ENCODE data around the gene LRFN2. TPM values are rescaled to one million over a fixed set of nuclear protein-coding genes. Genes with fewer than 3 reads are reported as not detected.

The LRFN2 gene
- total RNA-seq, 1 donor from 2014 or later: not detected

DNA sequence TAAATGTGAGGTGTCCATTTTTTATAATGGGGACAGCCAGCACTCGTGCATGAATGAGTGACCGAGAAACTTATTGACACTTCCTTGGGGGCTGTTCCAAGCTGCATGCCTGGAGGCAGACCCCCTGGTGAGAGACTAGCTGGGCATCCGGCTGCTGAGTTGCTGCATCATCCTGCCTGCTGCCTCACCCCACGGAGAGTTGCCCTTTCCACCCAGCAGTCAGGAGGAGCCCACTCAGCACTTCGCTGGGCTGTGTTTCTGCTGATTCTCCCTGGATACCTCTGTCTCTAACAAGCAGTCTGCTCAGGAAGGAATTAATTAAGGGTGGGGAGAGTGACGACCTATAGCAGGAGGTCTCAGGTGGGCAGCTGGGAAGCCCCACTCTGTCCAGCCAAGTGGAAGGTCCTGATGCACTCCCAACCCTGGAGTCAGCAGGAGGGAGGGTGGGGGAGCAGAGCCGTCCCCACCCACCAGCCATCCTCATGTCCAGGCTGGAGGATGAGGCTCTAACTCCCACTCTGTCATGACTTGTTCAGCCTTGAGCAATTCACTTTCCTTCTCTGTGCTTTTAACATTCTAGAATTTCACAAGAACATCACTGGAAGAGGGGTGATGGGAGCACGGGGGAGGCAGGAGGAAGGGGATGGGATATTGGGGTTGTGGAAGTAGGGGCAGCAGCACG is 177.3 kb downstream of the LRFN2 start:
- Histone ChIP-seq H3K4me1 (peaks cover 10% of the 10 kb centered on the region), H3K36me3 (no peaks in the 10 kb centered on the region), H3K9me3 (replicated peaks) (no peaks in the 10 kb centered on the region), H3K4me3 (no peak overlapping the region), H3K27me3 (ENCODE audit: low read depth) (peaks cover 89% of the 10 kb centered on the region), H3K27ac (replicated peaks) (no peak overlapping the region)
- TF ChIP-seq, protein P1, sequence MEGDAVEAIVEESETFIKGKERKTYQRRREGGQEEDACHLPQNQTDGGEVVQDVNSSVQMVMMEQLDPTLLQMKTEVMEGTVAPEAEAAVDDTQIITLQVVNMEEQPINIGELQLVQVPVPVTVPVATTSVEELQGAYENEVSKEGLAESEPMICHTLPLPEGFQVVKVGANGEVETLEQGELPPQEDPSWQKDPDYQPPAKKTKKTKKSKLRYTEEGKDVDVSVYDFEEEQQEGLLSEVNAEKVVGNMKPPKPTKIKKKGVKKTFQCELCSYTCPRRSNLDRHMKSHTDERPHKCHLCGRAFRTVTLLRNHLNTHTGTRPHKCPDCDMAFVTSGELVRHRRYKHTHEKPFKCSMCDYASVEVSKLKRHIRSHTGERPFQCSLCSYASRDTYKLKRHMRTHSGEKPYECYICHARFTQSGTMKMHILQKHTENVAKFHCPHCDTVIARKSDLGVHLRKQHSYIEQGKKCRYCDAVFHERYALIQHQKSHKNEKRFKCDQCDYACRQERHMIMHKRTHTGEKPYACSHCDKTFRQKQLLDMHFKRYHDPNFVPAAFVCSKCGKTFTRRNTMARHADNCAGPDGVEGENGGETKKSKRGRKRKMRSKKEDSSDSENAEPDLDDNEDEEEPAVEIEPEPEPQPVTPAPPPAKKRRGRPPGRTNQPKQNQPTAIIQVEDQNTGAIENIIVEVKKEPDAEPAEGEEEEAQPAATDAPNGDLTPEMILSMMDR (IDR thresholded peaks at IDR 0.05; ENCODE audit: borderline replicate concordance): no peak
- intact Hi-C loops (cut with micrococcal nuclease): no loop called here
- no peak for DNase-seq

DNA sequence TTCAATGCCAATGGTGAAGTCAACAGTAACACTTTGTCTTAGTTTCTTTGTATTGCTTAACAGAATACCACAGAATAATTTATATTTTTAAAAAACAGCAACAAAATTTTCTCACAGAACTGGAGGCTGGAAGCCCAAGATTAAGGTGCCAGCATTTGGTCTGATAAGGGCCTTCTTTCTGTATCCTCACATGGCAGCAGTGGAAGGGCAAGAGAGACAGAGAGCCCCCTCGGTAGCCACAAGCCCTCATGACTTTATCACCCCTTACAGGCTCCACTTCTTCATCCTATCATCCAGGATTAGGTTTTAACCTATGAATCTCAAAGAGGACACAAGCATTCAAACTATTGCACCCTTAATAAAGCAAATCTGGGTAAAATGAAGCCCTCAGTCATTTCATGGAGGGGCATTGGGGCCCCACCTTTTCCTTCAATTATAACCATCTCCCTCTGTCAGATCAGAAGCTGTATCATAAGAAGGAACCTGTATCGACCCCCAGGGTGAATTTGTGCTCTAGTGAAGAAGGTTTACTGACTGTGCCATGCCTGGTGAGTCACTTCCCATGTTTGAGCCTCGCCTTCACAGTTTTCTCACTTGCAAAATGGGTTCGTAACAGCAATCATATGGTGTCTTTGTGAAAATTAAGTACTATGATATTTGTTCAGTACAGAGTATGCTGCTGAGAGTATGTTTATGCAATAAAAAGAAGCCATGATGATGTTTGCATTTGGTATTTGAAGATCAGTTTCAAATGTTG is 178.2 kb downstream of the LRFN2 start:
- TF ChIP-seq, protein P1 (IDR thresholded peaks at IDR 0.05; ENCODE audit: borderline replicate concordance): no peak
- intact Hi-C loops (cut with micrococcal nuclease): no loop called here
- peaks cover 85% of the 10 kb centered on the region for H3K27me3 ChIP-seq (ENCODE audit: low read depth)
- H3K36me3 ChIP-seq: no peaks in the 10 kb centered on the region
- no peaks in the 10 kb centered on the region for H3K9me3 ChIP-seq (replicated peaks)
- H3K4me1 ChIP-seq: peaks cover 10% of the 10 kb centered on the region
- no peak for DNase-seq
- H3K27ac ChIP-seq (replicated peaks): no peak overlapping the region
- H3K4me3 ChIP-seq: no peak overlapping the region

DNA sequence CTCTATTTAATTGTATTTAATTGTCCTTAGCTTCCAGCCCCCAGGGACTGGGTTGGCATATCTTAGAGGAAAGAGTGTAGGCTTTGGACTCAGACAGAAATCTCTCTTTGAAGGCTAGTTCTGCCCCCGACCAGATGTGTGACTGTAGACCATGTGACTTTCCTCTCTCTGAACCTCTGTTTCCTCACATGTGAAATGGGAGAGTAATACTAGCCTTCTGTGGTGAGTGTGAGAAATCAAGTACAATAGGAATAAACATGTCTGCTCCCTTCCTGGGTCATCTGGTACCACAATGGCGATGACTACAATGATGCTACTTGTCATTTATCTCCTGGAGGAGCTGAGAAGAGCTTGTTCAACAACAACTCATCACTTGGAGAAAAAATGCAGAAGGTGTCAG is 179.9 kb downstream of the LRFN2 start:
- DNase-seq: no peak
- Histone ChIP-seq H3K4me1 (peaks cover 10% of the 10 kb centered on the region), H3K4me3 (no peak overlapping the region), H3K36me3 (no peaks in the 10 kb centered on the region), H3K27me3 (ENCODE audit: low read depth) (peaks cover 70% of the 10 kb centered on the region), H3K27ac (replicated peaks) (no peak overlapping the region), H3K9me3 (replicated peaks) (no peaks in the 10 kb centered on the region)
- TF ChIP-seq, protein P1 (IDR thresholded peaks at IDR 0.05; ENCODE audit: borderline replicate concordance): no peak
- intact Hi-C loops (cut with micrococcal nuclease): no loop called here

DNA sequence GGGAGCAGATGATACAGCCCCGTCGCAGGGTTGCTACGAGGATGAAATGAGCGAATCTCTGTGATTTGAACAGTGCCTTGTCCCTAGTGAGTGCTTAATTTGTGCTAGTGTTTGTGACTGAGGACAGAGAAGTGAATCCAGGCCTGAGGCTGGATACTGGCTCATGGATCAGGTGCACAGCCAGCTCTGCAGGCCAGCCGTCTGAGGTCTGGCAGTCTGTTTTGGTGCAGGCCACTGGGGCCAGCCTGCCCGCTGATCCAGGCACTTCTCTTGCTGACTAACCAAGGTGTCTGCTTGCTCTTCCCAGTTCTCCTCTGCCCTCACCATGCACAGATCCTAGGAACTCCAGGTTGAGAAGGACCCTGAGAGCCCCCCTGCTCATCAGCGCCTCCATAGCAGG is 181.0 kb downstream of the LRFN2 start:
- Histone ChIP-seq H3K36me3 (no peaks in the 10 kb centered on the region), H3K9me3 (replicated peaks) (no peaks in the 10 kb centered on the region), H3K4me1 (no peaks in the 10 kb centered on the region), H3K4me3 (no peak overlapping the region), H3K27ac (replicated peaks) (no peak overlapping the region), H3K27me3 (ENCODE audit: low read depth) (peaks cover 69% of the 10 kb centered on the region)
- TF ChIP-seq, protein P1 (IDR thresholded peaks at IDR 0.05; ENCODE audit: borderline replicate concordance): no peak
- DNase-seq: no peak
- intact Hi-C loops (cut with micrococcal nuclease): no loop called here

DNA sequence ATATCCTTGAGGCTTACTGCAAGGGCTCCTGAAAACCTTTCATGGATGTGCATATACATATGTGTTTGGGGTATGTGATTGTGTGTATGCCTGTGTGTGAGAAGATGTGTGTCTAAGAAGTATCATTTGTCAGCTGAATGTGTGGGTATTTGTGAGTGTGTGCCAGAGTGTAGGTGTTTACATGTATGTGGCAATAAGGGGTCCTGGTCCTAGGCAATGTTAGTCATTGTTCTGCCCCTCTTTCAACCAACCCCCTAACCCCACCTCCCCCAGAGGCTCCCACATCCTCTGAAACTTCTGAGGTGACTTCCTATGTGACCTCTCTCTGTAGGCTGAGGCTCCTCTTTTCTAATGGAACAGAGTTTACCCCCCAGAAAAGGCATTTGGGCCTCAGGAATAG is 186.4 kb downstream of the LRFN2 start:
- Histone ChIP-seq H3K27ac (replicated peaks) (no peak overlapping the region), H3K9me3 (replicated peaks) (no peaks in the 10 kb centered on the region), H3K27me3 (ENCODE audit: low read depth) (peaks cover 27% of the 10 kb centered on the region), H3K4me3 (no peak overlapping the region), H3K36me3 (no peaks in the 10 kb centered on the region), H3K4me1 (no peaks in the 10 kb centered on the region)
- intact Hi-C loops (cut with micrococcal nuclease): no loop called here
- TF ChIP-seq, protein P1 (IDR thresholded peaks at IDR 0.05; ENCODE audit: borderline replicate concordance): no peak
- no peak for DNase-seq

Data from left ventricle myocardium inferior (tissue), 1 donor.